ENCODE results near the gene LRATD1. TPM values are rescaled to one million over a fixed set of nuclear protein-coding genes. Genes with fewer than 3 reads are reported as not detected.

LRATD1 gene
- polyA plus RNA-seq, 1 experiment: 2.0 TPM

- no peak for DNase-seq (ENCODE audit: low read depth, low spot score)
- CTCF ChIA-PET: no interaction called here
- POLR2A ChIA-PET: no interaction called here
- Histone ChIP-seq H3K4me3 (ENCODE audit: low read depth, low read length) (no peak overlapping the region), H3K27me3 (ENCODE audit: control insufficient read depth, insufficient read depth, low read length) (no peaks in the 10 kb centered on the region), H3K27ac (ENCODE audit: low read depth, low read length) (no peak overlapping the region), H3K9me3 (ENCODE audit: control insufficient read depth, insufficient read depth, low read length) (no peaks in the 10 kb centered on the region)
- TF ChIP-seq CTCF (IDR thresholded peaks at IDR 0.05; ENCODE audit: low read depth, low read length): no peak
Measured at GRCh38 chr2:14615121-14615520, 17.4 kb upstream of the LRATD1 start.

- no peak for TF ChIP-seq CTCF (IDR thresholded peaks at IDR 0.05; ENCODE audit: low read depth, low read length)
- no peak for DNase-seq (ENCODE audit: low read depth, low spot score)
- H3K9me3 ChIP-seq (ENCODE audit: control insufficient read depth, insufficient read depth, low read length): no peaks in the 10 kb centered on the region
- H3K27me3 ChIP-seq (ENCODE audit: control insufficient read depth, insufficient read depth, low read length): no peaks in the 10 kb centered on the region
- no peak overlapping the region for H3K27ac ChIP-seq (ENCODE audit: low read depth, low read length)
- ChIA-PET POLR2A (no interaction called here), CTCF (no interaction called here)
- no peak overlapping the region for H3K4me3 ChIP-seq (ENCODE audit: low read depth, low read length)
Measured at GRCh38 chr2:14615760-14616159, 16.8 kb upstream of the LRATD1 start.

- DNase-seq (ENCODE audit: low read depth, low spot score): no peak
- H3K4me3 ChIP-seq (ENCODE audit: low read depth, low read length): no peak overlapping the region
- ChIA-PET POLR2A (no interaction called here), CTCF (no interaction called here)
- TF ChIP-seq CTCF (IDR thresholded peaks at IDR 0.05; ENCODE audit: low read depth, low read length): no peak
- H3K27me3 ChIP-seq (ENCODE audit: control insufficient read depth, insufficient read depth, low read length): no peaks in the 10 kb centered on the region
- no peak overlapping the region for H3K27ac ChIP-seq (ENCODE audit: low read depth, low read length)
- no peaks in the 10 kb centered on the region for H3K9me3 ChIP-seq (ENCODE audit: control insufficient read depth, insufficient read depth, low read length)
Measured at GRCh38 chr2:14616342-14616741, 16.2 kb upstream of the LRATD1 start.

GRCh38 chr2:14616950-14617349 is 15.6 kb upstream of the LRATD1 start:
- H3K27ac ChIP-seq (ENCODE audit: low read depth, low read length): no peak overlapping the region
- POLR2A ChIA-PET: no interaction called here
- TF ChIP-seq CTCF (IDR thresholded peaks at IDR 0.05; ENCODE audit: low read depth, low read length): no peak
- no peak for DNase-seq (ENCODE audit: low read depth, low spot score)
- H3K27me3 ChIP-seq (ENCODE audit: control insufficient read depth, insufficient read depth, low read length): no peaks in the 10 kb centered on the region
- CTCF ChIA-PET: no interaction called here
- no peaks in the 10 kb centered on the region for H3K9me3 ChIP-seq (ENCODE audit: control insufficient read depth, insufficient read depth, low read length)
- no peak overlapping the region for H3K4me3 ChIP-seq (ENCODE audit: low read depth, low read length)

- ChIA-PET CTCF (no interaction called here), POLR2A (no interaction called here)
- no peak overlapping the region for H3K4me3 ChIP-seq (ENCODE audit: low read depth, low read length)
Measured at GRCh38 chr2:14619441-14619840, 13.1 kb upstream of the LRATD1 start.

More at GRCh38 chr2:14619441-14619840, 13.1 kb upstream of the LRATD1 start:
- no peak for TF ChIP-seq CTCF (IDR thresholded peaks at IDR 0.05; ENCODE audit: low read depth, low read length)
- Histone ChIP-seq H3K9me3 (ENCODE audit: control insufficient read depth, insufficient read depth, low read length) (no peaks in the 10 kb centered on the region), H3K27me3 (ENCODE audit: control insufficient read depth, insufficient read depth, low read length) (no peaks in the 10 kb centered on the region), H3K27ac (ENCODE audit: low read depth, low read length) (no peak overlapping the region)
- DNase-seq (ENCODE audit: low read depth, low spot score): no peak

All from AG04450 (cell line).